A172 (cell line): Measurements from ENCODE around the gene RAB30. TPM values are rescaled to one million over a fixed set of nuclear protein-coding genes. Genes with fewer than 3 reads are reported as not detected.

Experiments
- DNase-seq: peaks from one replicate; pipeline ENCODE4 v3.0.0-alpha.2; 2015; ENCODE audit warnings: low spot score
- total RNA-seq: library from RNA; depleted of rRNA; stranded (reverse); fragments of >200 nt; shearing (Covaris generic); gene quantifications from 2 replicates; pipeline ENCODE4 v1.2.3, GENCODE V29; 2014

RAB30 gene
- total RNA-seq, 1 experiment from 2014 or later = 24.7 TPM

DNA sequence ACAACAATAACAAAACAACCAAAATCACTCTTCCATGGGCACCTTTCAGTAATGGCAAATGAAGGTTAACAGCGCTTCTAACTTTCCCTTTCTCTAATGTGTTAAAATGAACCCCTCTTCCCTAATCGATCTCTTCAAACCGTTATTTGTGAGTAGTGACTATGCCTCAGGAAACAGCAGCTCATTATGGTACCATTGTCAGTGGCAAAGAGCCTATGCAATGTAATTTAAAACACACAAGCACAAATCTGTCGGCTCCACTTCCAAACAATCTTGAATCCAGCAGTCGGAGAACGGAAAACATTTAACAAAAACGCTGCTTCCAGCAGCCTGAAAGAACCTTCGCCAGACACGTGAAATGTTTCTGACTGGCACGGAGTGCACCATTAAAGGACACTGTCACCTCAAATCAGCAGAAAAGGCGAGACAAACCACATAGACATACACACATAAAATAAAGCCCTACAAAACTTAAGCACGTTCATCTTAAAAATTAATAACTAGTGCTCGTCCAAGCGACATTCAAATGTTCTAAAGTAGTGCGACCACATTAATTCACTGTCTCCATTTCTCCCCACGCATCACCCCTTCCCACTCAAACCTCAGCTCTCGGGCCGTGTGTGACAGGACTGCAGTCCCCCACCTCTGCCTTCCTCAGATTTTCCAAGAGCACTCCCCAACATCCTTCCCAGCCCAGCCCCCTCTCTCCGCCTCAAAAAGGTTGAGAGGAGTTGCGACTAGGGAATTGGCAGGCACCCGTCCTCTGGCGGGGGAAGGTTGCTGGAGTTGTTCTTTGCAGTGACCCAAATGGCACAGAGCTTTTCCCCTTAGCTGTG, 748 bp downstream of the RAB30 start:
- no peak for DNase-seq

GRCh38 chr11:83070044-83070701, 1.5 kb downstream of the RAB30 start:
- peak; percentile 72 for DNase-seq

DNA sequence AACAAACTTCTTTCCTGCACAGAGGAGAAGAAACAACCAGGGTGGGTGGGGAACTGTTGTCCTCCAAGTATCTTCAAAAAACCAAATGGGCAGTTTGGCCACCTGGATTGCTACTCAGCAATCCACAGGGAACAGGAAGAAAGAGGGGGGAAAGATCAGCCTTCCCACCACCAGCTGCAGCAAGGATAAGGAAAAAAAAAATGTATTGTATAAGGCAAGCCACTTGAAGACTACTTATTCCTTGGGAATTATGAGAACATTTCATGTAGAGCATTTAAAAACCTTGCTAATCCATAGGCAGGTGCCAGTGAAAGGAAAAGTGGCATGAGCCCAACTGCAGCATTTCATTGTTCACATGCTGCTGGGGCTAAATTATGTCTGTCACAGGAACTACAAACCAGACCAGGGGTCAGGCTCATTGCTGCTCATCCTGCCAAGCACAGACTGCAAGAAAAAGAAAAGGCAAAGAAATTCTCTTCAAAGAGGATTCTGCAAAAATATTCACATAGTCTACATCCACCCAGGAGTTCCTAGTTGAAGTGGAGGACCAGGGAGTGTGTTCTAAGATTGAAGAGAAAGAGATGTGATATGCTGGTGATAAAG, 2.2 kb downstream of the RAB30 start:
- DNase-seq = peak; percentile 20

- no peak for DNase-seq
Measured at GRCh38 chr11:83068568-83068967, 3.1 kb downstream of the RAB30 start.

DNA sequence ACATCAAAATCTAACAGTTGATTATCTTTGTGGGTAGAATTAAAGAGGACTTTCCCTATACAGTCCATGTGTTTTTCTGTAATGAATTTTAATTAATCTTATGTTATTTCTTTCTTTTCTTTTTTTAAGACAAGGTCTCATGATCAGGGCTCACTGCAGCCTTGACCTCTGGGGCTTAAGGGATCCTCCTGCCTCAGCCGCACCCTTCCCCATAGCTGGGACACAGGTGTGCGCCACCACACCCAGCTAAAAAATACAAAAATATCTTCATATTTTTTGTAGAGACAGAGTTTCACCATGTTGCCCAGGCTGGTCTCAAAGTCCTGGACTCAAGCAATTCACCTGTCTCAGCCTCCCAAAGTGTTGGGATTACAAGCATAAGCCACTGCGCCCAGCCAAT, 7.7 kb downstream of the RAB30 start:
- DNase-seq = no peak

DNA sequence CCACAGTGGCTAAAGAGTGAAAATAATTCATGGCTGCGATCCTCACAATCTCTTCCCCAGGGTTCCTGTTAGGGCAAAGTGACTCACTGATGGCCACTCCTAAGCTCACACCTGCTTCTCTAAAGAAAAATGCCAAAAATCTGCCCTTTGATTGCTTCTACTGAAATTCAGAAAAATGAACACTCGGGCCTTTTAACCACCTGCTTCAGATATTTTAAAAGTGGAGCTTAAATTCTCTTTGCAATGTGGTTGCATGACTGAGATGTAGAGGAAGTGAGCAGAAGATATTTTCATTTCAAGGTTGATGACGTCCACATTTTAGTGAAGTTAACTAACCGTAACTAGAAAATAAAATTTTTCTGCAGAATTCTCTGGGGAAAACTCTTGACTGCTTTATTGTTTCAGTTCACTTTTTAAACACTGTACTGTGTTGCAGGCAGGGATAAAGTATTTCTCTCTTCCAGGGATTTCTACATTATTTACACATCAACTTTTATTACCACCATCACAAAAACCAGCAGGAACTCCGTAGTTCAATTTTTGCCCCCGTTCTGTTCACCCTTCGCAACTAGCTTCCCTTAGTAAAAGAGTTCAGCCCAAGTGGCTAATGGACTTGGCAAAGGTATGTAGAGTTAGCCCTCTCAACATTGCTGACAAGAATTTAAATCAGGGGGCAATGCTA, 8.5 kb downstream of the RAB30 start:
- DNase-seq = peak; percentile 78

- DNase-seq = no peak
Measured at GRCh38 chr11:83061883-83062282, 9.8 kb downstream of the RAB30 start.

DNA sequence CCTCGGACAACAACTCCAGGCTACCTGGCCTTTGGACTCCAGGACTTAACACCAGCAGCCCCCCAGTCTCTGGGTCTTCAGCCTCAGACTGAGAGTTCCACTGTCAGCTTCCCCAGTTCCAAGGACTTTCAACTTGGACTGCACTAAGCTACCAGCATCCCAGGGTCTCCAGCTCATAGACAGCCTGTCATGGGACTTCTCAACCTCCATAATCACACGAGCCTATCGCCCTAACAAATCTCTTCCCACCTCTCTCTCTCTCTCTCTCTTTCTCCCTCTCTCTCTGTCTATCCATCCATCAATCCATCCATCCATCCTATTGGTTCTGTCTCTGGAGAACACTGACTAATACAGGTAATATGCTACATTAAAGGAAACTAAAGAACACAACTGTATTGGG, 10.7 kb downstream of the RAB30 start:
- DNase-seq = no peak

- no peak for DNase-seq
Measured at GRCh38 chr11:83057721-83058120, 14.0 kb downstream of the RAB30 start.

DNA sequence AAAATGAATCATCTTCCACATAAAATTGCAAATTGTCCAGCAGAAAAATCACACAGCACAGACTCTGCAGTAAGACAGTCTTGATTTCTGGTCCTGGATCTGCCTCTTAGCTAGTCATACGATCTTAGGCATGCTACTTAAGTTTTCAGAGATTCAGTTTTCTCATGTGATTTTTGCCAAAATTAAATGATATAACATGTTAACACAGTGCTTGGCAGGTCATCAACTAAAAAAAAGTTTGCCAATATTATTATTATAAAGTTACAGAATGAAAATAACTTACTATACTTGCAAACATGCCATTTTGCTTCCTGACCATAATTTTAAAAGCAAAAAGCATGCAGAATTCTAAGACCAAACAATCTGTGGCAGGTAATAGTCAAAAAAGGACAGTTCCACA, 15.1 kb downstream of the RAB30 start:
- no peak for DNase-seq

GRCh38 chr11:83056204-83056603, 15.5 kb downstream of the RAB30 start:
- no peak for DNase-seq

GRCh38 chr11:83054904-83055380, 16.8 kb downstream of the RAB30 start:
- DNase-seq = peak; percentile 23

GRCh38 chr11:83054001-83054400, 17.7 kb downstream of the RAB30 start:
- no peak for DNase-seq

DNA sequence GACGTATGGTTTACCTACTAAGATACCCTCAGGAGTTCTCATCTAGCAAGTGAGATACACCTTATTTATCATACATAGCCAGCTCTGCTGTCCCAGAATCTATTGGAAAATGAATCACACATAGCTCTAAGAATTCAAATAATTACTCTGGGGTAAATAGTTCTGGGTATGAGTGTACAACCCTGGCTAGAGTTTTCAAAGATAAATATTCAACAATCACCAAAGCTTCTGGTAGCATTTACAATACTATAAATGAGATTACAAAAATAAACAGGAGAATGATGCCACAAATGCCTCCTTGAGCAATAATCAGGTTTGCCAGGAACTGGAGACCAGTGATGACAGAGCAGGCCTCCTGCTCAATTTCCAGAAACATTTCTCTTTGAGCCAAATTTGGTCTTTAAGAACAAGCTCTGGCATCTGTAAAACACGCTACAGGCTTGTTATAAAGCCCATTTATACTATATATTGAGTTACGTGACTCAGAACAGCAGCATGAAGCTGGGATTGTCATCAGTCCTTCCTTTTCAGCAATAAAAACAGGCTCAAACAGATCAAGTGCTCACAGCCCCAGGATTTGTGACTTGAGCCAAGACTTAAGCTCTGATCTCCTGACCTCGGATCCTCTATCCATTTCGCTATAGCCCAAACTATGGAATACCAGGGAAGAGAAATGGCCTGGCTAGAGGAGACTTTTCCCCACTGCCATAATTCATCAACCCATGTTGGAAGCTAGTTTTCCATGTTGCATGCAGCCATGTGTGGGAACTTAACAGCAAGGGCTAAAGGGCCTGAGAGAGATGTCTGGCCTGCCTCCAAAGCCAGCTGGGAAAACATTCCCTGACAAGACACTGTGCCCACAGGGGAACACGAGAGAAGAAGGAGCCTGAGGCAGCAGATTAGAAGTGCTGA, 19.7 kb downstream of the RAB30 start:
- DNase-seq = peak; percentile 73

GRCh38 chr11:83047515-83048225, 24.0 kb downstream of the RAB30 start:
- no peak for DNase-seq

DNA sequence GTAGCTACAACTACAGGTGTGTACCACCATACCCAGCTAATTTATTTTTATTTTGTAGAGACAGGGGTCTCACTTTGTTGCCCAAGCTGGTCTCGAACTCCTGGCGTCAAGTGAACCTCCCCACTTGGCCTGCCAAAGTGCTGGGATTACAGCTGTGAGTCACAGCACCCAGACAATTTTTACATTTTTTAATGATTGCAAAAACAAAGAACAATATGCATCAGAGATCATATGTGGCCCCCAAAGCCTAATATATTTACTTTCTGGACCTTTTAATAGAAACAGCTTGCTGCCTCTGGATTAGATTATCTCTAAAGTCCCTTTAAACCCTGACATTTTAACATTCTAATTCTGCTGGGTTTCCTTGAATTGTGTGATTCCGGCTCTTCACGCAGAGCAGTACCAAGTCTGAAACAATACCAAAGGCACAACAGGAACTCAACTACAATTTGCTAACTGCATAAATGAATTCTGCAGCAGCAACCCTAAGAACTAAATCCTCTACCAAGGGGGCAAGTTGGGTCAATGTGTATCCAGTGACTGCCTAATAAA, 25.0 kb downstream of the RAB30 start:
- no peak for DNase-seq

- peak; percentile 92 for DNase-seq
Measured at GRCh38 chr11:83044958-83045712, 26.6 kb downstream of the RAB30 start.

DNA sequence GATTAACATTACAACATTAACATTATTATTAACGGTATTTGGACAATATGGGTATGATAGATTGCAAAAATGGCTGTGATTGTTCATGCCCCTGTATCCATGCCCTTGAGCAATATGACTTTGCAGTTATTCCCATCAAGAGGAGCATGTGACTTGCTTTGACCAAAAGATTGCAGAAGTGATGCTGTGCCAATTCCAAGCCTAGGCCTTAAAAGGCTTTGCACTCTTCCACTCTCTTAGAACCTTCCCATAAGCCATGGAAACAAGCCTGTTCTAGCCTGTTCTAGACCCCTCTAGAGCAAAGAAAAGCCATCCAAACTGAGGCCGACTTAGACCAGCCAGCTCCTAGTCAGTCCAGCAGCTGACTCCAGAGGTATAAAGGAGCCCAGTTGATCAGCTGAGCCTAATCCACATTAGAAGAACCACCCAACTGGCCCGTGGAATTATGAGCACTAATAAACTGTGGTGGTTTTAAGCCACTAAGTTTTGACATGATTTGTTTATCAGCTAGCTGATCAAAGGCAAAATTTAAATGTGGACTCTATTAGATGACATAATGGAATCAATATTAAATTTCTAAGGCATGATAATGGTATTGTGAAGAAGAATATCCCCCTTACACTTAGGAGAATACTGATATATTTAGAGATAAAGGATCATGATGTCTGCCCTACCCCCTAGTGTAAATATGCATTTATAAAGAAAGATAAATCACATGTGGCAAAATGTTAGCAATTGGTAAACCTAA, 28.6 kb downstream of the RAB30 start:
- no peak for DNase-seq

DNA sequence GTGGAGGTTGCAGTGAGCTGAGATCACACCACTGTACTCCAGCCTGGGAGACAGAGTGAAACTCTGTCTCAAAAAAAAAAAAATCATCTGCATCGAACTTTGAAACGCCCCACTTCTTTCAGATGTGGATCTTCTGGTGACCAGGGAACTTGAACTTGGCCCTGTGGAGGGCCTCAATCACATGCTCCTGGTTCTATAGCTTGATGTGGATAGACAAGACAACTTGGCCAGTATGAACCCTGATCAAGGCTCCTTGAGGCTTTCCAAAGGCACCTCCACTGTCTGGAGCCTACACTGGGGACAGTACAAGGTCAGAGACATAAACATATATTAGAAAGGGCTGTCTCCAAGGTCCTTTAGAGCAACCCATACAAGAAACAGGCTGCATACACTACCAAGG, 30.6 kb downstream of the RAB30 start:
- no peak for DNase-seq
